GM19238 (cell line): ENCODE data around the gene TRAPPC11.
"Not testable (repeated sequence)": the region's sequence is repeated elsewhere in the genome, so short reads cannot be mapped to it uniquely, and the experiment has no call there.

ENCODE experiments used
- DNase-seq: peaks from one replicate; pipeline ENCODE4 v3.0.0; 2011; ENCODE audit warnings: low spot score; ENCODE audit not compliant: insufficient read length

Gene TRAPPC11

GRCh38 chr4:183721207-183722081 lies 62.4 kb downstream of the TRAPPC11 start:
- DNase-seq, result peak; percentile 15

GRCh38 chr4:183722731-183723560 lies 63.9 kb downstream of the TRAPPC11 start:
- DNase-seq, result peak; percentile 55

- no peak for DNase-seq
Measured at GRCh38 chr4:183723561-183724228, 64.6 kb downstream of the TRAPPC11 start.

- DNase-seq, result not testable (repeated sequence)
Measured at GRCh38 chr4:183725585-183725984, 66.5 kb downstream of the TRAPPC11 start.

GRCh38 chr4:183727482-183727881 lies 68.4 kb downstream of the TRAPPC11 start:
- DNase-seq, result no peak

- no peak for DNase-seq
Measured at GRCh38 chr4:183728223-183729068, 69.4 kb downstream of the TRAPPC11 start.

GRCh38 chr4:183729069-183729406 lies 69.9 kb downstream of the TRAPPC11 start:
- DNase-seq, result no peak

- DNase-seq, result no peak
Measured at GRCh38 chr4:183729430-183730328, 70.6 kb downstream of the TRAPPC11 start.

- no peak for DNase-seq
Measured at GRCh38 chr4:183732296-183732695, 73.2 kb downstream of the TRAPPC11 start.

GRCh38 chr4:183733181-183733580 lies 74.1 kb downstream of the TRAPPC11 start:
- DNase-seq, result no peak

GRCh38 chr4:183738081-183738673 lies 79.1 kb downstream of the TRAPPC11 start:
- no peak for DNase-seq

GRCh38 chr4:183738961-183739360 lies 79.9 kb downstream of the TRAPPC11 start:
- no peak for DNase-seq

GRCh38 chr4:183746305-183747229 lies 87.5 kb downstream of the TRAPPC11 start:
- DNase-seq, result no peak

GRCh38 chr4:183747380-183747779 lies 88.3 kb downstream of the TRAPPC11 start:
- DNase-seq, result no peak

- no peak for DNase-seq
Measured at GRCh38 chr4:183747931-183748670, 89.0 kb downstream of the TRAPPC11 start.

GRCh38 chr4:183751106-183751505 lies 92.0 kb downstream of the TRAPPC11 start:
- no peak for DNase-seq

- DNase-seq, result no peak
Measured at GRCh38 chr4:183755596-183755995, 96.5 kb downstream of the TRAPPC11 start.

GRCh38 chr4:183757060-183757459 lies 98.0 kb downstream of the TRAPPC11 start:
- DNase-seq, result no peak
